ENCODE measurements around the gene DMBT1. TPM values are rescaled to one million over a fixed set of nuclear protein-coding genes. Genes with fewer than 3 reads are reported as not detected.

Gene DMBT1
- total and polyA plus RNA-seq, 8 donors, result 0.19 to 81.1 (median 4.1) TPM; not detected in 1

- Histone ChIP-seq H3K27ac (no peak overlapping the region), H3K4me1 (peaks cover 0 to 7% (median 3%) of the 10 kb centered on the region in 4 donors), H3K4me3 (no peak overlapping the region), H3K27me3 (no peaks in the 10 kb centered on the region), H3K9me3 (no peaks in the 10 kb centered on the region), H3K36me3 (peaks cover 0 to 31% (median 15%) of the 10 kb centered on the region in 4 donors)
- no peak for TF ChIP-seq POLR2AphosphoS5 (IDR thresholded peaks at IDR 0.05)
- TF ChIP-seq POLR2A (IDR thresholded peaks at IDR 0.05), result no peak
- no peak for TF ChIP-seq CTCF (IDR thresholded peaks at IDR 0.05)
- no peak for TF ChIP-seq EP300 (IDR thresholded peaks at IDR 0.05)
- no peak for DNase-seq
- intact Hi-C loops (cut with DNase I; ENCODE audit: low total_unique reads), result no loop called here
- WGBS, 5 donors, result 77 to 90% (median 89%) methylated on average over 5 to 15 of the region's 15 CpGs
These were observed 40.7 kb upstream of the DMBT1 start for GRCh38 chr10:122519873-122520272.

- TF ChIP-seq POLR2A (IDR thresholded peaks at IDR 0.05) (no peak), POLR2AphosphoS5 (IDR thresholded peaks at IDR 0.05) (no peak), EP300 (IDR thresholded peaks at IDR 0.05) (no peak), CTCF (IDR thresholded peaks at IDR 0.05) (no peak)
- peak in 1 of 2 donors; percentile 28 for DNase-seq
- intact Hi-C loops (cut with DNase I; ENCODE audit: low total_unique reads), result no loop called here
- Histone ChIP-seq H3K27ac (no peak overlapping the region), H3K9me3 (no peaks in the 10 kb centered on the region), H3K36me3 (peaks cover 0 to 21% (median 9%) of the 10 kb centered on the region in 4 donors), H3K4me3 (no peak overlapping the region), H3K27me3 (no peaks in the 10 kb centered on the region), H3K4me1 (peaks cover 0 to 6% (median 3%) of the 10 kb centered on the region in 4 donors)
- WGBS, 5 donors, result 59 to 74% (median 65%) methylated on average over 2 to 3 of the region's 3 CpGs
These were observed 39.5 kb upstream of the DMBT1 start for GRCh38 chr10:122521011-122521410.

GRCh38 chr10:122524811-122525210 lies 35.7 kb upstream of the DMBT1 start:
- Histone ChIP-seq H3K9me3 (no peaks in the 10 kb centered on the region), H3K4me1 (no peaks in the 10 kb centered on the region), H3K36me3 (no peaks in the 10 kb centered on the region), H3K27me3 (peaks cover 0 to 7% (median 0%) of the 10 kb centered on the region in 3 donors), H3K4me3 (no peak overlapping the region), H3K27ac (no peak overlapping the region)
- TF ChIP-seq POLR2A (IDR thresholded peaks at IDR 0.05), result no peak
- TF ChIP-seq CTCF (IDR thresholded peaks at IDR 0.05), result no peak
- TF ChIP-seq POLR2AphosphoS5 (IDR thresholded peaks at IDR 0.05), result no peak
- TF ChIP-seq EP300 (IDR thresholded peaks at IDR 0.05), result no peak
- DNase-seq, result no peak
- intact Hi-C loops (cut with DNase I; ENCODE audit: low total_unique reads), result no loop called here
- 90 to 96% (median 91%) methylated on average over 3 of the region's 3 CpGs; no CpG with 5 or more reads in 1 of the 5 donors for WGBS, 5 donors

- Histone ChIP-seq H3K36me3 (no peaks in the 10 kb centered on the region), H3K27me3 (peaks cover 0 to 7% (median 0%) of the 10 kb centered on the region in 3 donors), H3K4me1 (no peaks in the 10 kb centered on the region), H3K9me3 (no peaks in the 10 kb centered on the region), H3K27ac (no peak overlapping the region), H3K4me3 (no peak overlapping the region)
- peak in 3 of 7 experiments; percentile 17 to 31 (median 26) for TF ChIP-seq CTCF (IDR thresholded peaks at IDR 0.05)
- no peak for TF ChIP-seq EP300 (IDR thresholded peaks at IDR 0.05)
- 26 to 41% (median 30%) methylated on average over 6 of the region's 6 CpGs for WGBS, 5 donors
- intact Hi-C loops (cut with DNase I; ENCODE audit: low total_unique reads), result no loop called here
- DNase-seq, result peak in 1 of 2 donors; percentile 57
These were observed 34.8 kb upstream of the DMBT1 start for GRCh38 chr10:122525788-122526187.

Measured in stomach (tissue), 9 donors.